ENCODE results near the gene RAD52.

RAD52 gene

GRCh38 chr12:879641-880040 lies 69.9 kb downstream of the RAD52 start:
- Histone ChIP-seq H3K4me1 (ENCODE audit: control insufficient read depth, insufficient read depth, low read length) (no peaks in the 10 kb centered on the region), H3K9ac (ENCODE audit: low read length) (no peak overlapping the region), H3K36me3 (ENCODE audit: control insufficient read depth, insufficient read depth, low read length) (peaks cover 26% of the 10 kb centered on the region)

GRCh38 chr12:873954-874353 lies 75.5 kb downstream of the RAD52 start:
- H3K36me3 ChIP-seq (ENCODE audit: control insufficient read depth, insufficient read depth, low read length): peaks cover 4% of the 10 kb centered on the region
- H3K27ac ChIP-seq (ENCODE audit: low read depth, low read length): no peak overlapping the region
- H3K27me3 ChIP-seq (ENCODE audit: control insufficient read depth, insufficient read depth, low read length): no peaks in the 10 kb centered on the region
- H3K9ac ChIP-seq (ENCODE audit: low read length): no peak overlapping the region
- no peak overlapping the region for H3K4me3 ChIP-seq (ENCODE audit: low read length)
- H3K4me1 ChIP-seq (ENCODE audit: control insufficient read depth, insufficient read depth, low read length): no peaks in the 10 kb centered on the region

More at GRCh38 chr12:879641-880040, 69.9 kb downstream of the RAD52 start:
- no peaks in the 10 kb centered on the region for H3K27me3 ChIP-seq (ENCODE audit: control insufficient read depth, insufficient read depth, low read length)
- H3K4me3 ChIP-seq (ENCODE audit: low read length): no peak overlapping the region
- no peak overlapping the region for H3K27ac ChIP-seq (ENCODE audit: low read depth, low read length)

- no peak overlapping the region for H3K4me3 ChIP-seq (ENCODE audit: low read length)
- H3K9ac ChIP-seq (ENCODE audit: low read length): no peak overlapping the region
- no peaks in the 10 kb centered on the region for H3K4me1 ChIP-seq (ENCODE audit: control insufficient read depth, insufficient read depth, low read length)
- H3K27me3 ChIP-seq (ENCODE audit: control insufficient read depth, insufficient read depth, low read length): no peaks in the 10 kb centered on the region
- peaks cover 14% of the 10 kb centered on the region for H3K36me3 ChIP-seq (ENCODE audit: control insufficient read depth, insufficient read depth, low read length)
- H3K27ac ChIP-seq (ENCODE audit: low read depth, low read length): no peak overlapping the region
Observed at GRCh38 chr12:870378-870777, 79.1 kb downstream of the RAD52 start.

GRCh38 chr12:868722-869121 lies 80.8 kb downstream of the RAD52 start:
- H3K4me1 ChIP-seq (ENCODE audit: control insufficient read depth, insufficient read depth, low read length): no peaks in the 10 kb centered on the region
- H3K27me3 ChIP-seq (ENCODE audit: control insufficient read depth, insufficient read depth, low read length): no peaks in the 10 kb centered on the region
- H3K27ac ChIP-seq (ENCODE audit: low read depth, low read length): no peak overlapping the region
- peaks cover 14% of the 10 kb centered on the region for H3K36me3 ChIP-seq (ENCODE audit: control insufficient read depth, insufficient read depth, low read length)
- no peak overlapping the region for H3K4me3 ChIP-seq (ENCODE audit: low read length)
- no peak overlapping the region for H3K9ac ChIP-seq (ENCODE audit: low read length)

GRCh38 chr12:867905-868304 lies 81.6 kb downstream of the RAD52 start:
- Histone ChIP-seq H3K4me3 (ENCODE audit: low read length) (no peak overlapping the region), H3K4me1 (ENCODE audit: control insufficient read depth, insufficient read depth, low read length) (no peaks in the 10 kb centered on the region), H3K9ac (ENCODE audit: low read length) (no peak overlapping the region), H3K36me3 (ENCODE audit: control insufficient read depth, insufficient read depth, low read length) (peaks cover 14% of the 10 kb centered on the region), H3K27ac (ENCODE audit: low read depth, low read length) (no peak overlapping the region), H3K27me3 (ENCODE audit: control insufficient read depth, insufficient read depth, low read length) (no peaks in the 10 kb centered on the region)

GRCh38 chr12:865614-866013 lies 83.9 kb downstream of the RAD52 start:
- H3K36me3 ChIP-seq (ENCODE audit: control insufficient read depth, insufficient read depth, low read length): peaks cover 21% of the 10 kb centered on the region
- no peak overlapping the region for H3K27ac ChIP-seq (ENCODE audit: low read depth, low read length)
- H3K9ac ChIP-seq (ENCODE audit: low read length): no peak overlapping the region
- no peaks in the 10 kb centered on the region for H3K4me1 ChIP-seq (ENCODE audit: control insufficient read depth, insufficient read depth, low read length)
- no peaks in the 10 kb centered on the region for H3K27me3 ChIP-seq (ENCODE audit: control insufficient read depth, insufficient read depth, low read length)
- no peak overlapping the region for H3K4me3 ChIP-seq (ENCODE audit: low read length)

- Histone ChIP-seq H3K9ac (ENCODE audit: low read length) (no peak overlapping the region), H3K36me3 (ENCODE audit: control insufficient read depth, insufficient read depth, low read length) (peaks cover 15% of the 10 kb centered on the region), H3K27me3 (ENCODE audit: control insufficient read depth, insufficient read depth, low read length) (no peaks in the 10 kb centered on the region), H3K27ac (ENCODE audit: low read depth, low read length) (no peak overlapping the region), H3K4me3 (ENCODE audit: low read length) (no peak overlapping the region), H3K4me1 (ENCODE audit: control insufficient read depth, insufficient read depth, low read length) (no peaks in the 10 kb centered on the region)
Observed at GRCh38 chr12:863285-863684, 86.2 kb downstream of the RAD52 start.

- Histone ChIP-seq H3K36me3 (ENCODE audit: control insufficient read depth, insufficient read depth, low read length) (peaks cover 14% of the 10 kb centered on the region), H3K4me1 (ENCODE audit: control insufficient read depth, insufficient read depth, low read length) (peaks cover 3% of the 10 kb centered on the region), H3K27me3 (ENCODE audit: control insufficient read depth, insufficient read depth, low read length) (no peaks in the 10 kb centered on the region), H3K9ac (ENCODE audit: low read length) (no peak overlapping the region), H3K27ac (ENCODE audit: low read depth, low read length) (no peak overlapping the region), H3K4me3 (ENCODE audit: low read length) (no peak overlapping the region)
Observed at GRCh38 chr12:862303-862911, 87.1 kb downstream of the RAD52 start.

All from rectal smooth muscle tissue (tissue), 1 donor.